ENCODE measurements around the gene OGFOD3.
A peak's percentile ranks its signal among the peaks of the same experiment; 100 is the strongest.
"Not testable (repeated sequence)": the region's sequence is repeated elsewhere in the genome, so short reads cannot be mapped to it uniquely, and the experiment has no call there.

Gene OGFOD3

DNA sequence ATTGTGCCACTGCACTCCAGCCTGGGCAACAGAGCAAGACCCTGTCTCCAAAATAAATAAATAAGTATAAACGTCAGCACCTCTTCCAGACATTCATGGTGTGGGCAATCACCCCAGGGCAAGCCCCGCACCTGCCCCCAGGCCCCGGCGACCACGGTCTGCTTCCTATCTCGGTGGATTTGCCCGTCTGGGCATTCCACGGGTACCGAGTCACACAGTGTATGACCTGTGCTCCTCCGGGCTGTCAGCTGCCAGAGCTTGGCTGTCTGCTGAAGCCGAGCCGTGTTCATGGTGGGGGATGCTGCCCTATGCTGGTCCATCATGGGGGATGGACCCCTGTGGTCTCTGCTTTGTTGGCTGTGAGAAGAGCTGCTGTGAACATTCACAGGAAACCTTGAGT lies 16.7 kb upstream of the OGFOD3 start:
- no peak for DNase-seq (ENCODE audit: low read depth in 2 of 2, low spot score in 1 of 2)

GRCh38 chr17:82434216-82434565 lies 15.8 kb upstream of the OGFOD3 start:
- no peak for DNase-seq (ENCODE audit: low read depth in 2 of 2, low spot score in 1 of 2)

DNA sequence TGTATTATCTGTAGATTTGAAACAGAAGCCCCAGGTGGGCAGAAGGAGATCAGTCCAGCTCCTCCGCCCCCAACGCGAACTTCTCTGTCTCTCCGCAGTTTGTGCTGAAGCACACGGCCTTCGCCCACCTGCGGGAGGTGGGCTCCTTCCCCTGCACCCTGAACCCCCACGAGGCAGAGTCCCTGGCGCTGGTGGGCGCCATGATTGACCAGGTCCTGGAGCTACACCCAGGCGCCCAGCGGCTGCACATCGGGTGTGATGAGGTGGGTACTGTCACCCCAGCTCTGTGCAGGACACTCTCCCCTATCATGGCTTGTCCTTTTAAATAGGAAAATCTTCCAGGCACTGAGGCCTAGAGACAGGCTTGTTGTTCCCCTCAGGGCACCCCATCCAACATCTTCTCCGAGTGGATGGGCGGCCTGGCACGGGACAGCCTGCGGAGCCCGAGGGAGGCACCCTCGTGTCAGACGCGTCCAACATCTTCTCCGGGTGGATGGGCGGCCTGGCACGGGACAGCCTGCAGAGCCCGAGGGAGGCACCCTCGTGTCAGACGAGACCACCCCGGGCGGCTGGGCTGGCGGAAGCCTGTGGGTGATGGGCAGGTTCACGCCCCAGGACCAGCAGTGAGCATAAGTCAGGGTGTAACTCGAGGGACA lies 15.3 kb upstream of the OGFOD3 start:
- DNase-seq (ENCODE audit: low read depth in 2 of 2, low spot score in 1 of 2), result no peak

GRCh38 chr17:82432017-82432416 lies 13.6 kb upstream of the OGFOD3 start:
- no peak for DNase-seq (ENCODE audit: low read depth in 2 of 2, low spot score in 1 of 2)

DNA sequence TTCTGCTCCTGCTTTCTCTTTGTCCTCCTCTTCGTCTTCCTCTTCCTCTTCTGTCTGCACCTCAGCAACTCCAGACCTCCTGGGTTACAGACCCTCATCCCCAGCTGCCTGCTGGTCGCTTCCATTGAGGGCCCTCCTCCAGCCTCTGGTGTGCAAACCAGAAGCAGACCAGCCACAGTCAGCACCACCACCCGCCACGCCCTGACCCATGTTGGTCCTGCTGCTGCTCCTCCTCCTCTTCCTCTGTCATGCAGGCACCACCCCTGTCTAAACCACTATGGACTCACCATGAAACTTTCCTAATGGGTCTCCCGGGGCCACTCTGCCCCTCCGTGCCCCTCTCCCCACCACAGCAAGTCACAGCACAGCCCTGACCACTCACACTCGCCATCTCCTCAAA lies 11.4 kb upstream of the OGFOD3 start:
- no peak for DNase-seq (ENCODE audit: low read depth in 2 of 2, low spot score in 1 of 2)

- no peak for DNase-seq (ENCODE audit: low read depth in 2 of 2, low spot score in 1 of 2)
Measured at GRCh38 chr17:82428546-82428945, 10.2 kb upstream of the OGFOD3 start.

DNA sequence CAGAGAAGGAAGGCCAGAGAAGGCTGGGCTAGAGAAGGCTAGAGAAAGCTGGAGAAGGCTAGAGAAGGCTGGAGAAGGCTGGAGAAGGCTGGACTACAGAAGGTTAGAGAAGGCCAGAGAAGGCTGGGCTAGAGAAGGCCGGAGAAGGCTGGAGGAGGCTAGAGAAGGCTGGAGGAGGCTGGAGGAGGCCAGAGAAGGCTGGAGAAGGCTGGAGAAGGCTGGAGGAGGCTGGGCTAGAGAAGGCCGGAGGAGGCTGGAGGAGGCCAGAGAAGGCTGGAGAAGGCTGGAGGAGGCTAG lies 6.4 kb upstream of the OGFOD3 start:
- no peak for DNase-seq (ENCODE audit: low read depth in 2 of 2, low spot score in 1 of 2)

- DNase-seq (ENCODE audit: low read depth in 2 of 2, low spot score in 1 of 2), result peak in 1 of 2 donors; percentile 27
Measured at GRCh38 chr17:82424001-82424862, 5.8 kb upstream of the OGFOD3 start.

DNA sequence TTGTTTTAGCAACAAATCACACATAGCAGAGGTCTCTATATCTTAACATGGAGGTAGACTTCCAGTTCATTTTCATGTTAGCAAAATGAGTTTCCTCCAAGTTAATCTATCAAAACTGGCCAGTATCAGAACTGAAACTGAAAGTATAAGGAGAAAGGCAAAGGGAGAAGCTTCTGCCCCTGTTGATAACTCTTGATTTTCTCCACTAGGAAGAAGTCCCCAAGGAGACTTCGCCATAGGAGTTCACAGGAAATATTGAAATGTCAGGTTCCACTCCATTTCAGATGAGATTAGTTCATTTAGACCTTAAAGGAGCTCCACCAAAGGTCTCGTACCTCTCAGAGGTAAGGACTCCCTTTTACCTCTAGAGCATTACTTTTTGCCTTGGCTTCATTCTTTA lies 1.2 kb upstream of the OGFOD3 start:
- DNase-seq (ENCODE audit: low read depth in 2 of 2, low spot score in 1 of 2), result no peak

- DNase-seq (ENCODE audit: low read depth in 2 of 2, low spot score in 1 of 2), result no peak
Measured at GRCh38 chr17:82416771-82417170, 1.6 kb downstream of the OGFOD3 start.

- no peak for DNase-seq (ENCODE audit: low read depth in 2 of 2, low spot score in 1 of 2)
Measured at GRCh38 chr17:82416264-82416663, 2.1 kb downstream of the OGFOD3 start.

DNA sequence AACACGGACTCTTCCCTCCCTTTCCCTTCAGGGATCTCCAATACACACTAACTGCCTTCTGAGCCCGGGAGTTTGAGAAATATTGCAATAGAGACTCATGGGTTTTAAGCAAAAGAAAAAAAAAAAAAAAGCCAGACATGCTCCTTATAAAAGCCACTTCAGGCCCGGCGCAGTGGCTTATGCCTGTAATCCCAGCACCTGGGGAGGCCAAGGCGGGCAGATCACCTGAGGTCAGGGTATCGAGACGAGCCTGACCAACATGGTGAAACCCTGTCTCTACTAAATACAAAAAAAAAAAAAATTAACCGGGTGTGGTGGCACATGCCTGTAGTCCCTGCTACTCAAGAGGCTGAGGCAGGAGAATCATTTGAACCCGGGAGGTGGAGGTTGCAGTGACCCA lies 2.6 kb downstream of the OGFOD3 start:
- DNase-seq (ENCODE audit: low read depth in 2 of 2, low spot score in 1 of 2), result no peak

- no peak for DNase-seq (ENCODE audit: low read depth in 2 of 2, low spot score in 1 of 2)
Measured at GRCh38 chr17:82415336-82415735, 3.0 kb downstream of the OGFOD3 start.

DNA sequence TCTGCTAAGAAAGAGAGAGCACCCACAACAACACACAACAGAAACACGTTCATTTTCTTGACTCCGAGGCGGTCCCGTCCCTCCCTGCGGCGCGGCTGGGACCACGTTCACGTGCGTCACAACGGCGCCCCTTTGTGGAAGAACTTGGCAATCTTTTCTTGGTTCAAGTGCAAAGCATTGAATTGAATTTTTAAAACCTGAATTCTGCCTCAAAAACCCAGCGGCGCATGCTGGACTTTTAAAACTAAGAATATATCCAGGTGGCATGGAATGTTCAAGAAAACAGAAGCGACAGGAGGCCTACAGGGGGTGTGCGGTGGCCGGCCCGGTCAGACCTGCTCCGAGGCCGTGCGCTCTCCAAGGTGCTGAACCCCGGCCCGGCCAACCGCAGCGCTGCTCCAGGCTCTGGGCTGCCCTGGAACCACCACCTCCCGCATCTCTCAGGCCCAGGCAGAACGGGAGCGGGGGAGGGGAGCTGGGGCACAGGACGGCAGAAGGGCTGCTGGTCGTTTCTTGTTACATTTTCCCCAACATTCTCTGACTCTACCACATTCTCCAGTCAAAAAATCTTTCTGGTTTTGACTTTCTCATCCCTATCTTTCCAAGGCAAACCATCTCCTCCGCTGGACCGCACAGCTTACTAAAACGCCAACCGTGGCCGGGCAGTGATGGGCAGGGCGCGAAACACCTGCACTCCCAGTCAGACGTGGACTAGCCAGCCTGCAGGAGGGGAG lies 3.7 kb downstream of the OGFOD3 start:
- peak; percentile 19 to 49 for DNase-seq (ENCODE audit: low read depth in 2 of 2, low spot score in 1 of 2)

DNA sequence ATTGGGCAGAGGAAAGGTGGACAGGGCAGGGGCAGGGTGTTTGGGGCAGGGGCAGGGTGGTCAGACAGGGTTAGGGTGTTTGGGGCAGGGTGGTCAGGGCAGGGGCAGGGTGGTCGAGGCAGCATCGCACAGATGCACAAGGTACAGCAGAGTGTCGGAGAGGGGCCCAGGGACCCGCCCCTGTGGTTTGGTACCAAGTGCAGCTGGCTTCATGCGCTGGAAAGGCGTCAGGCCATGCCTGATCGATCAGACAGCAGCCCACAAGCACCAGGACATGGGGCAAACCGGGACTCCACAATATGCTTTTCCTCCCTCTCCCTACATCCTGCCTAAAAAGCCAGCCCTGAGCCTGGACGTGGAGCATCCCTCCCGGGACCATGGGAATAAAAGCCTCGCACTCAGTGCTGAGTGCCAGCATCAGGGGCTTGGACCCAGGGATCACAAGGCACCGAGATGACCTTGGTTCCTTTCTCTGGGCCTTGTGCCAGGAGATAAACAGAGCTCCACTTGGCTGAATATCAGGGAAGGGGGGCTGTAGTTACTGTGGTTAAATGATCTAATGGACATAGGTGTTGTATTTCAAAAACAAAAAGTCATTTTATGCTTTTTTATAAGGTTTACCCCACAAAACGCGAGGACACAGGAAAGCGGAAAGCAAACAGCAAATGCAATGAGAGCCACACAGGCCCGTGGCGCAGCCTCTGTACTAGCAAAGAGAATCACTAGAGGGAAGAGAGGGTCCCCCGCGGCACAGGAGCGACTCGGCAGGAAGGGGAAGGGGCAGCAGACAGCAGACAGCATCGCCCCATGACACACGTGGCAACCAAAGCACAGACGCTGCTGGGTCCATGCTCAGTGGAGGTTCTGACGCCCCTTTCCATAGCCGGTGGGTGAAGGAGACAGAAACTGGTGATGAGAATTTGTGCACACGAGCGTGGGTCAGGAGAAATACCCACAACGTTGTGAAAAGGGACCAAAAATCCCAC lies 5.6 kb downstream of the OGFOD3 start:
- DNase-seq (ENCODE audit: low read depth in 2 of 2, low spot score in 1 of 2), result no peak

- not testable (repeated sequence) for DNase-seq (ENCODE audit: low read depth in 2 of 2, low spot score in 1 of 2)
Measured at GRCh38 chr17:82412081-82412480, 6.3 kb downstream of the OGFOD3 start.

DNA sequence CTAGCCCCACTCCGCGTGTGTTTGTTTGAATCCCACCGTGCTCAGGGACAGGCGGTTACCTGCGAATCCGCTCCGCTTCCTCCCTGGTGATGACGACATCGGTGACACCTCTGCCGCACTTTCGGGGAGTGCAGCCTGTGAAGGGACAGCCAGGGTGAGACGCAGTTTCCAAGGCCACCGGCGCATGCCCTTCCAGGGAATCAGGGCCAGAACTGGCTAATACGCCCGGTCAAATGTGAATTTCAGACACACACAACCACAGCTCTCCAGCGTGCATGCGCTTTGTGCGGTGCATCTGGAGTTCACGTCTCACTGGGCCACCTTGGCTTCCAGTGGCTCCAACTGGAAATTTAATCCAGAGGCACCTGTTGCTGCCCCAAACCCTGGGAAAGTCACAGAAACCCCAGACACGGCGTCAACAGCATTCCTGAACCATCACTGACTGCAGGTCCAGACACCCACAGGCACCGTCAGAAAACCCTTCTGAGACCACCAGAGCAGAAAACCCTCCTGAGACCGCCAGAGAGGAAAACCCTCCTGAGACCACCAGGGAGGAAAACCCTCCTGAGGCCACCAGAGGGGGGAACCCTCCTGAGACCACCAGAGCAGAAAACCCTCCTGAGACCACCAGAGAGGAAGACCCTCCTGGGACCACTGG lies 6.9 kb downstream of the OGFOD3 start:
- no peak for DNase-seq (ENCODE audit: low read depth in 2 of 2, low spot score in 1 of 2)

DNA sequence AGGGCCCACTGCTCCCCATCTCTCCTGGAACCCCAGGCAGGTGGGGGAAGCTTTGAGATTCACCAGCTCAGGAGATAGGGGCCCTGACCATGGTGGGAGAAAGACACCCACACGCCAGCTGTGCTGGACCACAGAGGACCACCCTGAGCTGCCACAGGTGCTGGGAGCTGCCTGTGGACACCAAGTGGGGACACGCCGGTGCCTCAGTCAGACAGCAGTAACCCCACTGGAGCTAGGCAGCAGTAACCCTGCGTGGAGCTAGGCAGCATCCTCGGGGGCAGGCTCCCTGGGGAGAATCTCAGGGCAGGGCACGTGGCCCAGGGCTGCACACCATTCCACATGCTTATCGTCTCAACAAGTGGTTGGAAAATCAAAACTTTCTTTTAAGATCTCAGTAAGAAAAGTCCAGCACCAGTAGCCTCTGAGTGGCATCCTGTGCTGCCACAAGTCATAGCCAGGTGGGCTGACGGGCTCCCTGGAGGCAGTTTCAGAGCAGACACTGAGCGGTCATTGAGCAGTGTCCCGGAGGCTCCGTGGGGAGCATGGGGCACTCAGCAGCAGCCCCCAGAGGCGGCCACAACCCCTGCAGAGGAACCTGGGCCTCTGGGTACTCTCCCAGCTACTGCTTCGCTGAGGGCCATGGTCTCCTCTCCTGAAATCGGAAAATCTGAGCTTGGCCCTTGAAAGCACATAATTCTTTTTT lies 8.2 kb downstream of the OGFOD3 start:
- DNase-seq (ENCODE audit: low read depth in 2 of 2, low spot score in 1 of 2), result no peak

DNA sequence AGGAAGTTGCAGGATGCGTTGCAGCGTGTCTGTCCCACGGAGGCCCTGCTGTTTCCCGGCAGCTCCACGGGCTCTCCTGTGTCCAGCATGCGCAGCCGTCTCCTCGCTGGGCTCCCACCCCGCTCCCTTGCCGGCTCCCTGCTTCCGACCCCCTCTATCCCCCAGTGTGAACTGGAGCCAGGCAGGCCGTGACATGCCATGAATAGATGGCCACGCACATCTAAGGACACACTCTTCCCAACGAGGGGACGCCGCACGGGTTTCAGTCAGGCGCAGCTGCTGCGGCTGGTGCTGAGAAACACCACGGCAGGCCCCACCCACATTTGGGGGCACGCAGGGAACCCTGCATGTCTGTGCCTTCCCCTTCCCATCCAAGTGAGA lies 9.5 kb downstream of the OGFOD3 start:
- DNase-seq (ENCODE audit: low read depth in 2 of 2, low spot score in 1 of 2), result no peak

Data from stimulated activated CD8-positive, alpha-beta memory T cell treated with anti-CD3 and anti-CD28 coated beads, Interleukin-4, amount 100 ng/mL, for 1 hour (primary cell).